Stimulated activated CD8-positive, alpha-beta memory T cell treated with anti-CD3 and anti-CD28 coated beads, Interleukin-12 subunit alpha, Interleukin-12 subunit beta, amount 100 ng/mL, for 4 hours (primary cell): ENCODE results near the gene HERC2.
"Not testable (repeated sequence)": the region's sequence is repeated elsewhere in the genome, so short reads cannot be mapped to it uniquely, and the experiment has no call there.

ENCODE experiments used
- DNase-seq: peaks from one replicate; pipeline ENCODE4 v3.0.0-alpha.2; 2020; ENCODE audit warnings: low read depth

The HERC2 gene

GRCh38 chr15:28221696-28222095 lies 100.3 kb downstream of the HERC2 start:
- DNase-seq = not testable (repeated sequence)

DNA sequence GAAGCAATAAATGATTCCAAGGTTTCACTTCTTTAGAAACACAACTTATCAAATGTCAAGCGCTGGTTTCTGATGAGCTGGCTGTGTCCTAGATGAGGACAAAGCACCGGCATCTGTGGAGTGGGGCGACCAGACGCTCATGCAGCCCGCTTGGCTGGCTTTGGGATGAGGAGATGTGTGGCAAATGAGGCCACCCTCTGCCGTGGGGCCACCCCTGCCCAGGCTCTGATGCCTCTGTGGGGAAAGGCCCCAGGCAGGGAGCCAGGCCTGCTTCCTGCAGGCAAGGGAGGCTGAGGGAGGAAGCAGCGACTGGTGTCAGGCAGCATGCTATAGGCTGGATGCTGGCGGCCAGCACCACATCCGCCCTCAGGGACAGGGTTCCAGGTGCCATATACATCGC lies 102.9 kb downstream of the HERC2 start:
- no peak for DNase-seq

DNA sequence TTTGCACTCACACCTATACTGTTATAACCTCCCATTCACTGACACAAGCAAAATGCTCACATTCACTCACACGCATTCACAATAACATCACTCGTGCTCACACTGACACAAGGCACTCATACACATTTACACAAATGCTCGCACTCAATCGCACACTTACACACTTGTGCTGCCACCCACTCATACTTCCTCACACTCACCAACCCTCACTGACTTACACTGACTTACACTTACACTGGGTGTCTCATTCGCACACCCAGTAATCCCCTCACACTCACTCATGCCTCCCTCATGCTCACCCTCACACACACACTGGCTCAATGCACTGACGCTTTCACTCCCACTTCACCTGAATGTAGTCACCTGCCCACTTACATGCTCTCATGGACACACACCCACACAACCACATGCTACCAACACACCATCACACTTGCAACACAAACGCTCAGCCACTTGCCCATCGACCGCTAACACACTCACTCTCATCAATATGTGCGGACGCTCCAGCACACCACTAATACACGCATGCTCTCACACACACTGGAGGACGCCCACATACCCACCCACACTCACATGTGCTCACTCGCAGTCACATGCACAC lies 104.9 kb downstream of the HERC2 start:
- not testable (repeated sequence) for DNase-seq

DNA sequence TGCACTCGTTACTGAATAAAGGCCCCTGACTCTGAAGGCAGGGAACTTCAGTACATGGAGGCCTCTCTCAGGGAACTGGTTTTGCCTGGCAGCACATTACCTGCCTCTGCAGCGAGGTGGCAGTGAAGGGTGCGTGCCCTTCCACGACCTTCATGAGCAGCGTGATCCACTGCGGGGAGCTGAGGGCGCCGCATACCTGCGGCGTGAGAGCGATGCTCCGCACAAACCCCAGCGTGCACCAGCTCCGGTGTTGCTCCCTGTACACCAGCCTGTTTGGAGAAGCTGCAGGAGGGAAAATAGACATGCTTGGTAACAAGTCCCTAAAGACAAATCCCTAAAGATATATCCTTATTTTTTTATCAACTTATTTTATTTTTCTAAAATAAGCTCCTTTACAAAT lies 106.5 kb downstream of the HERC2 start:
- not testable (repeated sequence) for DNase-seq

DNA sequence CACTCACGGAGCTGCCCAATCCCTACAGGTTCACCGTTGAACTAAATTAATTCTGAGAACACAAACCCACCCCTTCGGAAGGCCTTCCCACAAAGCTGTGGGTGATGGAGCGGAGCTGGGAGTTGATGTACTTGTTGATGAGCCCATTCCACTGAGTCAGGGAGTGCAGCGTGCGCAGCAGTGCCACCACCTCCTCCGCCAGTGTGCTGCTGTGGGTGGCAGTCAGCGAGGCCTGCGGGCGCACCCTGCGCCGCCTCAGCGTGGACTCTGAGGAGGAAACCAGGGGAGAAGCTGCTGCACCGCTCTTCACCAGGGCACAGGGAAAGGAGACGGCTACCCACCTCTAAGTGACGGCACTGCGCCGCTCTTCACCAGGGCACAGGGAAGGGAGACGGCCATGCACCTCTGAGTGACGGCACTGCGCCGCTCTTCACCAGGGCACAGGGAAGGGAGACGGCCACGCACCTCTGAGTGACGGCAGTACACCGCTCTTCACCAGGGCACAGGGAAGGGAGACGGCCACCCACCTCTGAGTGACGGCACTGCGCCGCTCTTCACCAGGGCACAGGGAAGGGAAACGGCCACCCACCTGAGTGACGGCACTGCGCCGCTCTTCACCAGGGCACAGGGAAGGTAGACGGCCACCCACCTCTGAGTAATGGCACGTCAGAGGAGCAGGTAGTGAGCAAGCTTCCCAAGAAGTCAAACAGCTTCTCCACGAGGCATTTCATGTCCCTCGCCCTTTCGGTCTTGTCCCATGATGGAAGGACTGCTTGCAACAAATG lies 107.8 kb downstream of the HERC2 start:
- DNase-seq = not testable (repeated sequence)

DNA sequence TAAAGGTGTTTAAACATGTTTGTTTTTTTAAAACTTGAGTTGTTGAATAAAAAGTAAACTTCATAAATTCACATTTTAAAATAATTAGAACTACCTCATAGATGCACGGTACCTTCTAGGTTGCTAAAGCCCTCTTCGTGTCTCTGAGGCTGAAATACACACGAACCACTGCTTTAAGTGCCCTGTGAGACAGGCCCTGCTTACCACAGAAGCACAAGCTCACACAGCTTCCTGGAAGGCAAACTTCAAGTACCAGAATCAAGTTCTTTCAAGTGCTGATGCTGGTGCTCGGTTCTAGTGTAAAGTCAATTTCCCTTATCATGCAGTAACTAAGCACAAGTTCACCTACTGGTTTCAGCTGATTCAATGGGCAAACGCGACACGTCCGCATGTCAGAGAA lies 108.6 kb downstream of the HERC2 start:
- DNase-seq = not testable (repeated sequence)

DNA sequence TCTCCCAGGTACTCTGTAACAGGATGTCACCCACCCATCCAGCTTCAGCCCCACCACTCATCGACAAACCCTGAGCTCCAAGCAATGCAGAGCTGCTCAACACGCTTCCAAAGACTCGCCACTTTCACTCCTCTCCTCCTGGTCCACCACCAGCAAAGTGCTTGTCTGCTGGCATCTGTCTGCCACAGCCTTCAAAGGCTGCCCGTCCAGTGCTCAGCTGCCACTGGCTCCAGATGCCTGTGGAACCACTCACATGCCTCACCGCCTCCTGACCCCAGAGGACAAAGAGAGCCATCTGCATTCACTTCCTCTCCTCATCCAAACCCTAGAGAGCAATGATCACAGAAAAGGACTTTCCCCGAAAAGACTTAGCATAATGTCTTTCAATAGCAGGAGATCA lies 113.4 kb downstream of the HERC2 start:
- no peak for DNase-seq

DNA sequence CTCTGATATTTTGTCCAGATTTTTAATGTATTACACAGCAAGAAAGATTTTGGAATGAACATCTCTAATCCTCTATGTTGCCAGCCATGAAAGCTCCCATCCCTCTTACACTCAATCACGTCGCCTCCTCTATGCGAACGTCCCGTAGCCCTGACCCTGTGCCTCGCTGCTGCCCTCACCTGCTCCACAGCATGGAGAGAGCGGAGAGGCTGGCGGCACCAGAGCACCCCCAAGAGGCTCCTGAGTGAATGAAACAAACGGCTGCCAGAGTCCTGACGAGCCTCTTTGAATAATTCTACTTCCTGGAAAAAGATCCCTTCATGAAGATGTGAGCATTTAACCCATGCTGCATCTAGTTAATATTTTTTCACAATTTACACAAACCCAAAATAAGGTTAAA lies 116.3 kb downstream of the HERC2 start:
- not testable (repeated sequence) for DNase-seq

DNA sequence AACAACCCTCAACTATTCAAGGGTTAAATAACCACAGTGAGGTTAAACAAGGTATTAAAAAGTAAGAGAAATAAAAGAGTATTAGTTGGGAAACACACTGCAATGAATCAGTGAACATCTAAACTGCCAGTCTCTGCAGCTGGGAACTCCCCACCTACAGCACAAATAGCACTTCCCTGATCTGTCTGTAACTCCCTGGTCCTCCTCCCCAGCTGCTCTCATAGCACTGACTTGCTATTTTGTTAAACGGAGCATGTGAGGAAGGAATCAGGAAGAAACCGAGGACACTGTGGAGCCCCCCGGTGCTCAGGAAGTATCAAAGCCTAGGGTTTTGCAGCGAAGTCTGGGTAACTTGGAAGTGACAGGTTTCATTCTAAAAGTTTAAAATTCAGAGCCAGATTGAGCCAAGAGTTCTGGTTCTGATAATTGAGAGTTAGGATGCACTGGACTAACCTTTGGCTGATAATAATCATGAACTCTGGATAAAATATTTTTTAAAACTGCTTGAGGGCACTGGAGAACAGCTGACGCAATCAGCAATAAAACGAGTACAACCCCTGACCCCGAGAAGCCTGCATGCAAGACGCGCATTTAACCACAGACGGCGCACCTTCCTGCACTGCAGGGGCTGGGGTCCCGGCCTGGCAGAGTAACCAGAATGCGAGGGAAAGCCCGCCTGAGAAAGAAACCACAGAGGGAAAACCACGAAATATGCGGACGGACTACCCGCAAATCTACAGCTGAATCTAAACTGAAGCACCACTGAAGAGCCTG lies 118.7 kb downstream of the HERC2 start:
- DNase-seq = not testable (repeated sequence)

- not testable (repeated sequence) for DNase-seq
Measured at GRCh38 chr15:28202124-28202523, 119.9 kb downstream of the HERC2 start.

GRCh38 chr15:28198215-28198614 lies 123.8 kb downstream of the HERC2 start:
- DNase-seq = not testable (repeated sequence)

DNA sequence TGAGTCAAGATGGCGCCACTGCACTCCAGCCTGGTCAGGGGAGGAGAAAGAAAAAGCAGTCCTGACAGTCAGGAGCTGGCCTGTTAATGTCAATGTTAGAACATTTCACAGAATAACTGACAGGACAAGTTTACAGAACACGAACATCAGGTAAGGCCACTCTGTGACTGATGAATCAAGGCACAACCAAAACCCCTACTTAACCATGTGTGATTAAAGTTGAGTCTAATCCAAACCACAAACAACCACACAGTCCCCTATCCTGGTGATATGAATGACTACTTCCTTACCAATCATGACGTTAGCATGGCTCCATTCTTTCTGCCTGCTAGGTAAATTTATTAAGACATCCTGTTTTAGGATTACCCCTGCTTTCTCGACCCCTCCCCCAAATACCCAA lies 124.3 kb downstream of the HERC2 start:
- DNase-seq = not testable (repeated sequence)

DNA sequence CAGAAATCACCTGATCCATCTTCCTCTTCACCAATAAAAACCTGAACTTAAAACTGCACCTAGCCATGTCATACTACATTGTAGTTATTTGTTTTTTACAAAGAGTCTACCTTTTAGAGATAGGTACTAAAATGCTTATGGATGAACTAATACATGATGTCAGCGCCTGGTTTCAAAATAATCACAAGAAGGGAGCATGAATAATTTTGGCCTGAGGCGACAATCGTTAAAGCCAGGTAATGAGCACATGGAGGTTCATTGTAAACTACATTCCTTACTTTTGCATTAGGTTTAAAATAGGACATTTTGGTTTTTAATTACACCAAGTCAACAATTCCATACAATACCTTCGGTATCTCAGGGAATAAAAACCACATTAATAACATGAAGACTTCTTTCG lies 125.4 kb downstream of the HERC2 start:
- not testable (repeated sequence) for DNase-seq

DNA sequence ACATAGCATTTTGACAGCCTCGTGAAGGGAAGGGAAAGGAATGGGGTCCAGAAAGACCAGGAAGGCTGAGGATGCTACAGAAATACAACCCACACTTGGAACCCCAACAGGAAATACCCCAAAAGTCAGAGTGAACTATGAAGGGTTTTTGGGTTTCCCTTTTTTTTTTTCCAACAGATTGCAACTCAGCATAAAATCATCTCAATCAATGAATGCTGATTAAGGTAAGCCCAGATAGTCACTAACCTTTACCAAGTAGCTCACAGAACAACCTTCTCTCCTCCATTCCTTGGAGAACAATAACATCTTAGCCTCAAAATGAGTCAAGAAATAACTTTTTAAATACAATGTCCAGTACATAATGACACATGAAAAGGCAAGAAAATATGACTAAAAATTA lies 129.2 kb downstream of the HERC2 start:
- DNase-seq = no peak

DNA sequence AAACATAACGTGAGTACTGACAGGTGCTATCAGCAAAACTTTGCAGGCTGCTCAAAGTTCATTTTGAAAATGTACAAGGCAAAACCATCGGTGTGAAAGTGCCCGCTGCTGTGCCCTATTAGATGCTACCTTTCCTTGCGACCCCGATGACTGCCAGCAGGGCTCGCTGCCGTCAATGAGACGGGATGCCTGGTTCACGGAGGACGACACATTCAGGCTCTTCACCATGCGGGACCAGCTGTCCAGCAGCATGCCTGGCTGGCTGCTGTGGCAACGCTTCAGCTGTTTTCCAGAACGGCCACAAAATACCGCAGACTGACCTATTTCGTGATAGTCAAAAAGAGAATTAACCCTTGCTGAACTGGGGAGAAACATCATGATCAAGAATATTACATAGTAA lies 130.1 kb downstream of the HERC2 start:
- DNase-seq = no peak

DNA sequence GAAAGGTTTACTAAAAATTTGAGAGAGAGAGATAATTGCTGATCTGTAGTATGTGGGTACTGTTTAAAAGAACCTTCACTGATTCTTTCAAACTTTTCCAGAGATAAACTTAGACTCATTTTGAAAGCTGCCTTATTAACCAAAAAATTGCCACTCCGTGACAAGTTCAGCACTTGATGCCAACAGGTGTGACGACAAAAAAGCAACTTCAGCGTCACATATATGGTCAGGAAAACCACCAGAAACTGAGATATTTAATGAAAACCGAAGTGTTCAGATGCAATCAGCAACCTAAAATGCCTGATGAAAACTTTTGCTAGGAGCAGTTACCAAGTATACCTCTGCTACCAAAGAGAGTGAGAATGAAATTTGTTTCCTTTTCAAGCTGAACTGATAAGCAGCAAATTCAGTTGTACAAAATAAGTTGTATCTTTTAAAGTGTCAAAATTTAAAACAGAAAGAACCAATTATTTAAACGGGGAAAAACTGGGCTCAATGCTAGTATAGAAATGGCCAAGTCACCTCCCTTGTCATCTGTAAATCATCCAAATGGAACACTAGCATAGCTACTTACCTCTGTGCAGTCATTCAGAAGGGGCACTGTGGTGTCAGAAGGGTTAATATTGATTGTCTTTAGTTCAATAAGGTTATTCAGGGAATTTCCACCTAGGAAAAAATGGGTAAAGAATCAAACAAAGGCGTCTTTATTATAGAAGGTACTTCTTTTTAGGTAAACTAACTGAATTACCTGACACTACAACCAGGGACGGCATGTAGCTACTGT lies 131.4 kb downstream of the HERC2 start:
- DNase-seq = no peak

- no peak for DNase-seq
Measured at GRCh38 chr15:28185148-28185895, 136.7 kb downstream of the HERC2 start.

DNA sequence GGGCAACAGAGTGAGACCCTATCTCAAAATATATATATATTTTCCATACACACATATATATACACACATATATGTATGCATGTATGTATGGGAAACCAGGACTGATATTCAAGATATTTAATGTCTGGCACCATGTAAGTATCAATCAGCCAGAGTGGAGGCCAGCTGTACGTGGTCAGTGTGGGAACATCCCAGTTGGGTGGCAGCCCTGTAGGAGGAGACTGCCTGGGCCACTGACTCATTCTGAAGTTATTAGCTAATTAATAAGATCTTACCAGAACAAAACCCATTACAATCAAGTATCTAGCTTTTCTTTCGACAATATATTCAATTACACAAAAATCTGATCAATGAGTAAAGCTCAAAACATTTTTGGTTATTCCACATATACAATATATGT lies 137.8 kb downstream of the HERC2 start:
- no peak for DNase-seq

GRCh38 chr15:28182731-28183130 lies 139.2 kb downstream of the HERC2 start:
- no peak for DNase-seq

GRCh38 chr15:28182216-28182615 lies 139.8 kb downstream of the HERC2 start:
- no peak for DNase-seq

GRCh38 chr15:28181366-28181765 lies 140.6 kb downstream of the HERC2 start:
- no peak for DNase-seq
